Activated CD4-positive, alpha-beta T cell treated with anti-CD3 and anti-CD28 coated beads, Interleukin-2, amount 10 ng/mL, durations not matched to agents 7 days and 5 days (primary cell): ENCODE results near the gene CSPG5. TPM values are rescaled to one million over a fixed set of nuclear protein-coding genes. Genes with fewer than 3 reads are reported as not detected.

Experiments
- CTCF ChIA-PET: fragments of 350-600 bp; sonication (Branson Sonifier 250); formaldehyde crosslinking; loops from one replicate; lab custom pipeline; 2021; ENCODE audit warnings: antibody characterized with exemption; lab: Charles Lee
- POLR2A ChIA-PET: fragments of 350-600 bp; sonication (Branson Sonifier 250); formaldehyde crosslinking; loops from one replicate; lab custom pipeline; 2021; ENCODE audit warnings: antibody characterized with exemption; lab: Charles Lee
- DNase-seq: peaks from one replicate; pipeline ENCODE4 v3.0.0-alpha.2; 2020
- H3K27ac Mint-ChIP-seq: one replicate; pipeline ENCODE4 v1.8.0; 2021; ENCODE audit warnings: mild to moderate bottlenecking, moderate library complexity, mixed read lengths
- H3K27me3 Mint-ChIP-seq: one replicate; pipeline ENCODE4 v1.8.0; 2021; ENCODE audit warnings: mixed read lengths
- H3K36me3 Mint-ChIP-seq: one replicate; pipeline ENCODE4 v1.8.0; 2021; ENCODE audit warnings: low read depth, mixed read lengths
- H3K4me1 Mint-ChIP-seq: one replicate; pipeline ENCODE4 v1.8.0; 2021; ENCODE audit warnings: mixed read lengths
- H3K4me3 Mint-ChIP-seq: one replicate; pipeline ENCODE4 v1.8.0; 2021; ENCODE audit warnings: mild to moderate bottlenecking, moderate library complexity, mixed read lengths
- H3K9me3 Mint-ChIP-seq: one replicate; pipeline ENCODE4 v1.8.0; 2021; ENCODE audit warnings: mixed read lengths
- total RNA-seq, 2 experiments: library from RNA; stranded (reverse); gene quantifications; one replicate each; pipeline ENCODE4 v1.2.3, GENCODE V29; 2021

CSPG5 gene
- total RNA-seq, 2 experiments from 2014 or later: 0.40 TPM

DNA sequence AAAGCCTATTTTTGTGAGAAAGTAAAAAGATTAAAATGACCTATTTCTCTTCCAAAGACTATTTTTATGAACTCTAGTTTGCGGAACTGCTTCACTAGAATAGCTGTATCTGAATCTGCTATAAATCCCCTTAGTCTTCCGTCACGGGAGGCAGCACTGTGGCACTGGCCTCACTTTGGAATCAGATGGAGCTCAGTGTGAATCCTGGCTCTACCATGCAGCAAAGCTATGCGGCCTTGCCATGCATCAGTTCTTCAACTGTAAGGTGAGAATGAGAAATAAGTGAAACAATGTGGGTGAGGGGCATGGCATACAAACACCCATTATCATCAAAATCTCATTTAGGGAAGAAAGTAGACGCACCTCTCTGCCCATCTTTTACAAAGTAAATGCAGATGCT lies 27.5 kb upstream of the CSPG5 start:
- ChIA-PET CTCF (interaction anchor here (1.3 to 1.5 kb wide), 3 partner anchors 9 to 29 kb away, joined by 3 to 5 read pairs (median 3); no protein-coding TSS in a partner anchor), POLR2A (no interaction called here)
- no peaks in the 10 kb centered on the region for H3K4me1 Mint-ChIP-seq

DNA sequence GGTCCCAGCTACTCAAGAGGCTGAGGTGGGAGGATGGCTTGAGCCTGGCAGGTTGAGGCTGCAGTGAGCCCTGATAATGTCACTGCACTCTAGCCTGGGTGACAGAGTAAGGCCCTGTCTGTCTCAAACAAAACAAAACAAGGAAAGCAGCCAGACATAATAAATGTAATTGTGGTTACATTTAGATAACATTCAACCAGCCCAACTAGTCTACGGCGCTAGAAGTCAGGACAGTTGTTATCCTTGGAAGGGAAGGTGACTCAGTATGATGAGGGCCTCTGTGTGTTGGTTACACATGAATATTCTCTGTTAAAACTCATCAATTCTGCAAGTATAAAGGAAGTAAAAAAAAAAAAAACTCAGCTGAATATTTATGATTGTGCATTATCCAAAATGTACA lies 27.0 kb upstream of the CSPG5 start:
- ChIA-PET CTCF (interaction anchor here (1.3 kb wide), 1 partner anchor 11 kb away, joined by 5 read pairs; no protein-coding TSS in a partner anchor), POLR2A (no interaction called here)
- no peak overlapping the region for H3K4me3 Mint-ChIP-seq
- H3K9me3 Mint-ChIP-seq: no peaks in the 10 kb centered on the region
- H3K27ac Mint-ChIP-seq: peak overlapping the region; percentile 22
- H3K27me3 Mint-ChIP-seq: no peaks in the 10 kb centered on the region
- DNase-seq: no peak
- no peaks in the 10 kb centered on the region for H3K4me1 Mint-ChIP-seq
- peaks cover 47% of the 10 kb centered on the region for H3K36me3 Mint-ChIP-seq

More for the DNA sequence above, 27.5 kb upstream of the CSPG5 start:
- Mint-ChIP-seq H3K36me3 (peaks cover 50% of the 10 kb centered on the region), H3K9me3 (no peaks in the 10 kb centered on the region), H3K27ac (no peak overlapping the region), H3K27me3 (no peaks in the 10 kb centered on the region), H3K4me3 (no peak overlapping the region)
- DNase-seq: no peak

DNA sequence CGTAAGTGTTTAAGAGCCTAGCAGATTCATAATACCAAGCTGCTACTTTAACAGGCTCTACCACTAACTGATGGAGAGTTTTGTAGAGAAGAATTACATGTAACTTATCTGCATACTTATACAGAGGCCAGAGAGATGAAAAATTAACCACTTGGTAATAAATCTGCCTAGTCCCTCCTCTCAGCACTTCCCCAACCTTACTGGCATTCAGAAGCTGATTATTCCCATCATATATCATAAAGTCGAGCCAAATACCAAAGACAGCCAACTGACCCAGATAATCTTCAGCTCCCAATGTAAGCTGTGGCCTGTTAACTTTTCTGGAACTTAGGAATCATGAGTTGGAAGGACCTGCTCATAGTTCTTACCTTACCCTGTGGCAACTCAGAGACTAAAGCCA lies 25.5 kb upstream of the CSPG5 start:
- POLR2A ChIA-PET: no interaction called here
- no peaks in the 10 kb centered on the region for H3K27me3 Mint-ChIP-seq

DNA sequence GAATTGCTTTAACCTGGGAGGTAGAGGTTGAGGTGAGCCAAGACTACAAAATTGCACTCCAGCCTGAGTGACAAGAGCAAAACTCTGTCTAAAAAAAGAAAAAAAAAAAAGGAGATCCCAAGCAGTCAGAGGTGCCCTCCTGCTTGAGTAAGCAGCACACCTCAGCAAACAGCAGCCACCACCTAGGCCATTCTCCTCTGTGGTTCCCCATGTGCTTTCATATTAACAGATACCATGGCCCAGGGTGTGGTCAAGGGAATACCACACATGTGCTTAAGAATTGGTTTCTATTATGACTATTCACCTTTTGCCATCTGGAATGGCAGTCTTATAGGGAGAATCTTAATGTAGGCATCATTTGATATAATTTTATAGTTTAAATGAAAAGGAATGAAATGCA lies 24.7 kb upstream of the CSPG5 start:
- DNase-seq: no peak
- CTCF ChIA-PET: interaction anchor here (1.3 kb wide), 1 partner anchor 21 kb away, joined by 5 read pairs; no protein-coding TSS in a partner anchor
- Mint-ChIP-seq H3K4me1 (no peaks in the 10 kb centered on the region), H3K27ac (no peak overlapping the region), H3K9me3 (no peaks in the 10 kb centered on the region), H3K36me3 (peaks cover 27% of the 10 kb centered on the region), H3K27me3 (no peaks in the 10 kb centered on the region), H3K4me3 (no peak overlapping the region)
- POLR2A ChIA-PET: no interaction called here

More for the DNA sequence above, 25.5 kb upstream of the CSPG5 start:
- DNase-seq: no peak
- Mint-ChIP-seq H3K36me3 (peaks cover 34% of the 10 kb centered on the region), H3K27ac (no peak overlapping the region), H3K9me3 (no peaks in the 10 kb centered on the region), H3K4me1 (no peaks in the 10 kb centered on the region), H3K4me3 (no peak overlapping the region)
- CTCF ChIA-PET: interaction anchor here (0.6 to 0.8 kb wide), 3 partner anchors 15 to 47 kb away, joined by 3 read pairs; no protein-coding TSS in a partner anchor

DNA sequence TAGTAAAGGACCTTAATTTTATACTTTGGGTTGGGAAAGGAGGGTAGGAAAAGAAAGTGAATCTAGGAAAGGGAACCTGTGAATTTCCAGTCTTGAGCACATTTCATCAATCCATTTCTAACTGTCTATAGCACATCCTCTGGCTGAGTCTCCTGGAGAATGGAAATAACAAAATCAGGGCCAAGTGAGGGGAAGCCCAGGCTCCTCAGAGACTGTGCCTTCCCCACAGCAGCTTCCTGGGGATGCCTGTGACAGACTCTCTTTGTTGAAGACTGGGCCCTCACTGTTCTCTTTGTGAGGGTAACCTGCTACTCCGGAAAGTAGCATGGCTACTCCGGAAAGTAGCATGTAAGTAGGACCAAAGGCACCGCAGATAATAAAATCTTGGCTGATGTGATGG lies 22.6 kb upstream of the CSPG5 start:
- CTCF ChIA-PET: interaction anchor here (0.6 to 1.1 kb wide), 4 partner anchors 24 to 66 kb away, joined by 3 to 4 read pairs (median 3); no protein-coding TSS in a partner anchor
- Mint-ChIP-seq H3K9me3 (no peaks in the 10 kb centered on the region), H3K27ac (no peak overlapping the region), H3K27me3 (no peaks in the 10 kb centered on the region), H3K4me1 (no peaks in the 10 kb centered on the region), H3K36me3 (peaks cover 20% of the 10 kb centered on the region), H3K4me3 (no peak overlapping the region)
- POLR2A ChIA-PET: no interaction called here
- DNase-seq: no peak

DNA sequence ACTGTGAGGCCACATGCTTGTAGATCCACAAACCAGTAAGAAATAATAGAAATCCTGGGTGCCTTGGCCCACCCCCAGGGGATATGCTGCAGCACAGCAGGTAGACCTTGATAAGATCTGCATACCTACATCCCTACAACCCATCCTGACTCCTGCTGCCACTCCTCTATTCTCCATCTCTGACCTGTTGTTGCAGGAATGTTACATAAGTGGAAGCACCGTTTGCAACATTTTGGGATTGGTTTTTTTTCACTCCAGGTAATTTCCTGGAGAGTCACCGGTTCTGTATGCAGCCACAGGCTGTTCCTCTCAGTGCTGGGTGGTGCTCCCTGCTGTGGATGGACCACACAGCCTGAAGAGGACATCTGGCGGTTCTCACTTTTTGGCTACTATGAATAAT lies 16.1 kb upstream of the CSPG5 start:
- Mint-ChIP-seq H3K4me3 (no peak overlapping the region), H3K36me3 (peaks cover 13% of the 10 kb centered on the region), H3K27me3 (no peaks in the 10 kb centered on the region), H3K27ac (no peak overlapping the region), H3K4me1 (no peaks in the 10 kb centered on the region), H3K9me3 (no peaks in the 10 kb centered on the region)
- CTCF ChIA-PET: no interaction called here
- DNase-seq: no peak
- POLR2A ChIA-PET: no interaction called here

DNA sequence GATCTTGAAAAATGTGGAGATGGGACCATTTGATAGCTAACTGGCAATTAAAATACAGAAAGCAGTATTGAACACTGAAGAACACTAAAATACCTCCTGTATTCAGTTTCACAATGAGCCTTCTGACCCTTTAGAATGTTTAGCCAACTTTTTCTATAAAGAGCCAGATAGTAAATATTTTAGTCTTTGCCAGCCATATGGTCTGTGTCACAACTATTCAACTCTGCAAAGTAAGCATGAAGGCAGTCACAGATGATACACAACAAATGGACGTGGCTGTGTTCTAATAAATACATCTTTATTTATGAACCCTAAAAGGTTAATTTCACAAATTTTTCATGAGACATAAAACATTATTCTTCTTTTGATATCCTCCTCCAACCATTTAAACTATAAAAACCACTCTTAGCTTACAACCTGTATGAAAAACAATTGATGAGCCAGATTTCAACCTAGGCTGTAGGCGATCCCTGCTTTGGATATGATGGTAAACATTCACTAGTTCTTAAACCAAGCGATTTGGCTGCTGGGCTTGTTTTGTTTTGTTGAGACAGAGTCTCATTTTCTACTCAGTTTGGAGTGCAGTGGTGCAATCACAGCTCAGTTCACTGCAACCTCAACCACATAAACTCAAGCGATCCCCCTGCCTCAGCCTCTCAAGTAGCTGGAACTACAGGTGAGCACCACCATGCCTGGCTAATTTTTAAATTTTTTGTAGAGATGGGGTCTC lies 13.6 kb upstream of the CSPG5 start:
- POLR2A ChIA-PET: interaction anchor here (0.6 kb wide), 1 partner anchor 11 kb away, joined by 3 read pairs; no protein-coding TSS in a partner anchor
- H3K36me3 Mint-ChIP-seq: peaks cover 24% of the 10 kb centered on the region
- H3K4me3 Mint-ChIP-seq: no peak overlapping the region
- no peak overlapping the region for H3K27ac Mint-ChIP-seq
- H3K9me3 Mint-ChIP-seq: no peaks in the 10 kb centered on the region
- CTCF ChIA-PET: interaction anchor here (0.7 to 1.2 kb wide), 2 partner anchors 37 to 397 kb away, joined by 4 read pairs; no protein-coding TSS in a partner anchor
- H3K27me3 Mint-ChIP-seq: no peaks in the 10 kb centered on the region
- no peaks in the 10 kb centered on the region for H3K4me1 Mint-ChIP-seq
- no peak for DNase-seq

DNA sequence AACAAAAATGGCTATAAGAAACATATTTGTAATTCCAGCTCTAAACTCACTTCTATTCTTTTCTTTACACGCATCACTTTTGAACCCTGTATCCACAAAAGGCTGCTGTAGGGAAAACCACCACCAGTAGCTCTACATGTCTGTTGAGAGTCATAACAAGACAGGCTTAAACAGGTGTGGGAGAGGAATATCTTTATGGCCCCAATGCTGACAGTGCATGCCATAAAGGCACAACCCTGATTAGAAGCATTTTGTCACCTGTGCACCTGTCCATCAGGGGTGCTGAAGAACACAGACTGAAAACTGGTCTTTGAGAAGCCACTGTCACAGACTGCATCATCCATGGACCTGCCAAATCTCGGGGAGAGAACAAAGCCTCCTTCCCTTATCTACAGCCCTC lies 11.6 kb upstream of the CSPG5 start:
- peaks cover 30% of the 10 kb centered on the region for H3K36me3 Mint-ChIP-seq
- no peak for DNase-seq
- H3K27ac Mint-ChIP-seq: no peak overlapping the region
- POLR2A ChIA-PET: no interaction called here
- no peaks in the 10 kb centered on the region for H3K4me1 Mint-ChIP-seq
- H3K27me3 Mint-ChIP-seq: no peaks in the 10 kb centered on the region
- H3K9me3 Mint-ChIP-seq: no peaks in the 10 kb centered on the region
- H3K4me3 Mint-ChIP-seq: no peak overlapping the region
- CTCF ChIA-PET: interaction anchor here (0.6 to 1.2 kb wide), 3 partner anchors 8 to 206 kb away, joined by 3 to 4 read pairs (median 3); no protein-coding TSS in a partner anchor

DNA sequence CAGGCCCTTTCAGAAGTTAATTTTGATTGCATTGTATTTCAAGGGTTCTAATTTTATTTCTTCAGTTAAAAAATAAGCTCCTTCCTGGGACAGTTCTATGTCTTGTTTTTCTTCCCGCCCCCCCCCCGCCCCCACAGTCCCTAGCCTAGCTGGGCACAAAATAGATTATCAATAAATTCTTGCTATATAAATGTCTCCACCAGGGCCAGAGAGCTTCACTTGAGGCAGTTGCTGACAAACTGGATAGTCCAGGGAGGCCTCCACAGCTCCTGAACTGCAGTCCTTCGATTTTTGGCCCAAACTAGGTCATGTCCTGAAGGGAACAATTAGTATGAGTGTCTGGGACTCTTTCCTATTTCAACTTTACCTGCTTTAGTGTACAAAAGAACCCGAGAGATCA lies 9.9 kb upstream of the CSPG5 start:
- H3K4me3 Mint-ChIP-seq: no peak overlapping the region
- H3K4me1 Mint-ChIP-seq: no peaks in the 10 kb centered on the region
- H3K9me3 Mint-ChIP-seq: no peaks in the 10 kb centered on the region
- no peak overlapping the region for H3K27ac Mint-ChIP-seq
- POLR2A ChIA-PET: no interaction called here
- DNase-seq: no peak
- H3K27me3 Mint-ChIP-seq: no peaks in the 10 kb centered on the region
- peaks cover 27% of the 10 kb centered on the region for H3K36me3 Mint-ChIP-seq
- CTCF ChIA-PET: interaction anchor here (1.0 kb wide), 1 partner anchor 16 kb away, joined by 3 read pairs; no protein-coding TSS in a partner anchor

DNA sequence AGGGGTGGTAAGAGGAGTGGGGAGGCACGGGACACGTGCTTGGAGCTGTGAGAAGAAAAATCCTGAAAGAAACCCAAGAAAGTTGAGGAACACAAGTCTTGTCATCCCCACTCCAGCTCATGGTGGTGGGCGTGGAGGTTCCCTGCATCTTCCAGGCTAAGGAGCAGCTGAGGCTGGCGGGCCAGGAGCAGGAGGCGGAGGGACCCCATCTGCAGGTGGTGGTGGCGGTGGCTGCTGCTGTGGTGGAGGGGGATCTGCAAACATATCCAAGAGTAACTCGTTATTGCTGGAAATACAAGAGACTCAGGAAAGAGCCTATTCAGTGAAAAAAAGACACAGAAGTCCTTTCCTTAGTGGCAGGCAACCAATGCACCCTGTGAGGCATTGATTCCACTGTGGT lies 9.4 kb upstream of the CSPG5 start:
- Mint-ChIP-seq H3K4me1 (no peaks in the 10 kb centered on the region), H3K27me3 (no peaks in the 10 kb centered on the region), H3K36me3 (peaks cover 27% of the 10 kb centered on the region), H3K9me3 (no peaks in the 10 kb centered on the region), H3K4me3 (no peak overlapping the region), H3K27ac (no peak overlapping the region)
- POLR2A ChIA-PET: no interaction called here
- no peak for DNase-seq
- CTCF ChIA-PET: interaction anchor here (0.6 to 1.3 kb wide), 3 partner anchors 10 to 22 kb away, joined by 3 to 4 read pairs (median 3); no protein-coding TSS in a partner anchor

DNA sequence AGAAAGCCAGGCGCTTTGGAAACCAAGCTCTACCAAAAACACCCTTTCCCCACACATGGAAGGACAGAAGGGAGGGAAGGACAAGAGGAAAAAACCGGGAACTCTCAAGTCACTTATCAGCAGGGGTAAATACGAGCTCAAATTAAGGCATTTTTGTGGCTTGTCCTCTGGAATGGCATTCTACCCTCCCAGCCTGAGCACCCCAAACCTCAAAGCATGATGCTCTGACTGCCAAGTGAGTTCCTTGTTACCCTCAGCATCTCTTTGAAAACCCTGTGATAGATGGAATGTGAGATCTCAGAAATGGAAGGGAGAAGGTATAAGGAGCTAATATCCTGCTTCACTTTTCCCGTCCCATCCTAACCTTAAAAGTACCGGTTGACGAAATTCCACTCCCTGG lies 8.1 kb upstream of the CSPG5 start:
- POLR2A ChIA-PET: no interaction called here
- H3K36me3 Mint-ChIP-seq: peaks cover 27% of the 10 kb centered on the region
- no peaks in the 10 kb centered on the region for H3K9me3 Mint-ChIP-seq
- H3K27ac Mint-ChIP-seq: no peak overlapping the region
- H3K4me1 Mint-ChIP-seq: no peaks in the 10 kb centered on the region
- CTCF ChIA-PET: interaction anchor here (0.6 to 1.3 kb wide), 3 partner anchors 11 to 426 kb away, joined by 3 to 4 read pairs (median 3); no protein-coding TSS in a partner anchor
- no peak for DNase-seq
- no peak overlapping the region for H3K4me3 Mint-ChIP-seq
- H3K27me3 Mint-ChIP-seq: no peaks in the 10 kb centered on the region

DNA sequence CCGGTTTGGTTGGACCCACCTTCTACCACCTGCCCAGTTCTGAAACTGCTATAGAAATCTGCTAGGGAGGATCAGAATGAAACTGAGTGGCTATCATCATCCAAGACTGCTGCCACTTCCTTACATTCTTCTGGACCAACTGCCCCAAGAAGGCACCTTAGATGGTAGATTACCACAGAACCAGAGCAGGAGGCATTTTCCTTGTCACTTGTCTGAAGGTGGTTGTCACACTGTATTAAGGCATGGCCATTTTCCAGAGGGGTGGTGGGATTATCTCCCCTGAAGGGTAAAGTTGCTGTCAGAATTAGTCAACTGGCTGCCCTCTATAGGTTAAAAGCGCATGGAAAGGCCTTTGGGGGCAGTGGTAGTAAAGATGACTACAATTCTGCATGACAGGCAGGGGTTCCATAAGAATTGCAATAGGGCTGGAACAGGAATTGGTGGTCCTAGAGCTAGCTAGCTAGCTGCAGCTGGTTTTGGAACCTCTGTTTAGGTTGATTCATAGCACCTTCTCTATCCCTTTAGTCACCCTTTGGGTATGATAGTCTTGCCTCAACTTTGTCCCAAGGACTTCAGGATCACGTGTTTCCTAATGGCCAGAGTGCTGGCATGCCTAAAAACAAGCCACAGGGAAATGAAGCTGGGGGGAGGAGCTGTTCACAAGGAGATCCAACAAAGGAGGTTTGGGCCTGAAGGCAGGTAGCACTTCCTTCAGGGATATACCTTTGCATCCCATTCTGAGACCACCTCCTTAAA lies 4.8 kb upstream of the CSPG5 start:
- CTCF ChIA-PET: interaction anchor here (1.0 to 1.2 kb wide), 2 partner anchors 14 to 19 kb away, joined by 3 to 5 read pairs; no protein-coding TSS in a partner anchor

More for the DNA sequence above, 4.8 kb upstream of the CSPG5 start:
- H3K9me3 Mint-ChIP-seq: no peaks in the 10 kb centered on the region
- H3K4me3 Mint-ChIP-seq: no peak overlapping the region
- POLR2A ChIA-PET: no interaction called here
- no peak overlapping the region for H3K27ac Mint-ChIP-seq
- no peaks in the 10 kb centered on the region for H3K4me1 Mint-ChIP-seq
- peaks cover 20% of the 10 kb centered on the region for H3K27me3 Mint-ChIP-seq
- H3K36me3 Mint-ChIP-seq: peaks cover 15% of the 10 kb centered on the region
- no peak for DNase-seq
